Activated T-cell treated with anti-CD3 and anti-CD28 coated beads, Interleukin-2, amount 50 U/mL, for 48 hours (primary cell): ENCODE measurements around the gene ZNF689.
A peak's percentile ranks its signal among the peaks of the same experiment; 100 is the strongest.
"Not testable (repeated sequence)": the region's sequence is repeated elsewhere in the genome, so short reads cannot be mapped to it uniquely, and the experiment has no call there.

Experiments used
- DNase-seq, 2 experiments: peaks; one replicate each; pipeline ENCODE4 v3.0.0-alpha.2; 2020

Gene ZNF689

DNA sequence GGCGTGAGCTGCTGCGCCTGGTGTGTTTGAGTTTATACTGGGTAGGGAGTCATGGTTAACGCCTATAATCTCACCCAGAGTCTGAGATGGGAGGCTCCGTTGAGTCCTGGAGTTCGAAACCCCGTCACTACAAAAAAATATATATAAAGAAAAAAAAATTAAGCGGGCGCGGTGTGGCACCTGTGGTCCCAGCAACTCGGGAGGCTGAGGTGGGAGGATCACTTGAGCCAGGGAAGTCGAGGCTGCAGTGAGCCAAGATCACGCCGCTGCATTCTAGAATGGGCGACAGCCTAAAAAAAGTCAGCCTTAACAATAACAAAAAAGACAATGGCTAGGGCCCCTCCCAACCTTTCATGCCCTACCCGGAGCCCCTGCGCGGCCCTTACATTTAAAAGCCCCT is 23.3 kb upstream of the ZNF689 start:
- no peak for DNase-seq

DNA sequence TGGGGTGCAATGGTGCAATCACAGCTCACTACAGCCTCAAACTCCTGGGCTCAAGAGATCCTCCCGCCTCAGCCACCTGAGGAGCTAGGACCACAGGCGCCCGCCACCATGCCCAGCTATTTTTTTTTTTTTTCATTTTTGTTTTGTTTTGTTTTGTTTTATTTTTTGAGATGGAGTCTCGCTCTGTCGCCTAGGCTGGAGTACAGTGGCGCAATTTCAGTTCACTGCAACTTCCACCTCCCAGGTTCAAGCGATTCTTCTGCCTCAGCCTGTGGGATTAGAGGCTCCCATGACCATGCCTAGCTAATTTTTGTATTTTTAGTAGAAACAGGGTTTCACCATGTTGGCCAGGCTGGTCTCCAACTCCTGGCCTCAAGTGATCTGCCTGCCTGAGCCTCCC is 22.3 kb upstream of the ZNF689 start:
- not testable (repeated sequence) for DNase-seq

DNA sequence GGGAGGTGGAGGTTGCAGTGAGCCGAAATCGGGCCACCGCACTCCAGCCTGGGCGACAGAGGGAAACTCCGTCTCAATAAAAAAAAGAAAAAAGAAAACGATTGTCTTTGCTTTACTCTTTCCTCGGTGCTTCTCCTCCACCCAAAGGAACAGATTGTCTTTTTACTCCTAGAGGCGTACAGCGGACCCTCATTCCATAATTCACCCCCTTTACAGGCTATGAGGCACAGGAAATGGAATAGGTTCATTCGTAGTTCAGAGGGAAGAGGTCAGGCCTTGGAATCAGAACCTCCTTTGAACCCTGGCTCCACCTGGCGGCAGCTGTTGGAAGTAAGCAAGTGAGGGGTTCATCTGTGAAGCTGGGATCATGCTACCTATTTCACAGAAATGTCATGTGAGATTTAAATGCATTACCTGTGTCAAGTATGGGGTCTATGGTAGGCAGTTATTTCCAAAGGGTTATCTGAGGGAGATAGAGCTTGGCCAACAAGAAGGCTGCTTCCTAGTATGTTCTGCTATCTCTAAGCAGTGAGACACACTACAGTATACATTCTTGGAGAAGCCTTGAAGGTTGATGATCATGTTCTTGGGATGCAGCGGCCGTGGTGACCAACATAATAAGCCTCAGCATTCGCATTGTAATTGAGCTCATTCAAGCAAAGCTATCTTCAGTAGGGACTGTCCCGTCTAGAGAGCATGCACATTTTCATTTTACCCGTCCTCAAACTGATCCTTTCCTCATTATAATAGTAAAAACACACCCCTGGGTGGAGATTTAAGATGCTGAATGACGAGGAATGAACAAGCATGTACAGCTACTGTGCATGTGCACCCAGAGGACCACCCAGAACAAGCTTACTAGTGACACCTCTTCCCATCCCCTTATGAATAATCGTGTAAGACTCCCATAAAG is 18.7 kb upstream of the ZNF689 start:
- DNase-seq = peak; percentile 95 to 98

DNA sequence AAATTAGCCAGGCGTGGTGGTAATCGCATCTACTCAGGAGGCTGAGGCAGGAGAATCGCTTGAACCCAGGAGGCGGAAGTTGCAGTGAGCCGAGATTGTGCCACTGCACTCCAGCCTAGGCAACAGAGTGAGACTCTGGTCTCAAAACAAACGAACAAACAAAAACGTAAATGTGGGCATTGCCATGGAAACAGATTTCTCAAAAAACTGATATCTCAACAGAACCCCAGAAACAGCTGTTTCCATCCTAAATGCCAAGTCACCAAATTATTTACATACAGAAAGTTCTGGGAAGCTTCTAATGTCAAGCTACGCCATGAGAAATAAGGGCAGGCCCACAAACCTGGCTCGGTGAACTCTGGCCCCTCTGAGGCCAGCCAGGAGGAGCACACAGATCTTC is 16.0 kb upstream of the ZNF689 start:
- DNase-seq = no peak

DNA sequence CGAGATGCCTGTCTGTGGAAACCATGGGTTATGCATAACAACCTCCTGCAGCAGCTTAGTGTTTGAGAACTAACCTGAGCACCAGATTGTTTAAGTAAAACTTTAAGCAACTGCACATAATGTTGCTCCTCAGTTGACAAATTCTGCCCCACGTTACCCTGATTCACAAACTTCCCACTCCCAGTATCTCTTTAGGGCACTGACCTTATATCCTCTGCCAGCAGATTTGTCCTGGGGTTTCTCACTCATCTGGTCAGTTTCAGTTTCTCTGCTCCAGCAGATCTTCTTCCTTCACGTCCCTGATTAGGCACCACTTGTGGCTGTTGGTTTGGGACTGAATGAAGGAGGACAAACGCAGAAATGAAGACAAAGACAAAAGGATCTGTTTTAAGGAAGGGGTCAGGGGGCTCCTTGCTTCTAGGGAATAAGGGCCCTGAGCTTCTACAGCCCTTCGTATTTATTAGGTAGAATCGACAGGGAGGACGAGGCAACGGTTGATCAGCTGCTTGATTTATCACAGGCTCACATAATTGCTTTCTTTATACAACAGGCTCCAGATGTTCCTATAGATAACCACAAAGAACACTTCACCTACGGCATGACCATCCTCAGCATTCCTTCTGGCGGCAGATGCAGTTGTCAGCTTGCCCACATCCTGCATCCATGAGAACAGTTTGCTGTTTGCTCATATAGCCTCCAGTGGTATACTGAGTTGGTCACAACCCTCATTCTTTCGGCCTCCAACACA is 13.5 kb upstream of the ZNF689 start:
- no peak for DNase-seq

DNA sequence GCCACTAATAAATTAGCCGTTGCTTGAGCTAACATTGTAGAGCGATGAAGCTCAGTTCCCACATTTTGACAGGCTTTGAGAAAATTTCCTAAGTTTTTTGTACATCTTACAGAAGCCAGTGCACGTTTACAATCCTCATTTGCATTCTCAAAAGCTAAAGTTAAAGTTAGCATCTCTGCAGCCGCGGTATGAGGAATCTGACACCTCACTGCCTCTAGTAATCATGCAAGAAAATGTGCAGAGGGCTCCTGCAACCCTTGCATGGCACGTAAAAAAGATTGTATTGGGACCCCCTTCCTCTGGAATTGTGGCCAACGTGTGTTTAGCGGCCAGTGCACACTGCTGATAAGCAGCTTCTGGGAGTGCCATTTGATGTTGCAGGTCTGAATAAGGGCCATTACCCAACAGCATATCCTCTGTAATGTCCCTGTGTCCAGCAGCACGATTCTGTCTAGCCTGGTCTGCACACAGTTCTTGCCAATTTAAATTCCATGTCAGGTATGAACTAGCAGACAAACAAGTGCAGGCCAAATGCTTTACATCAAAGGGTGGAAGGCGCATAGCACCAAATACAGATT is 12.4 kb upstream of the ZNF689 start:
- DNase-seq = no peak

DNA sequence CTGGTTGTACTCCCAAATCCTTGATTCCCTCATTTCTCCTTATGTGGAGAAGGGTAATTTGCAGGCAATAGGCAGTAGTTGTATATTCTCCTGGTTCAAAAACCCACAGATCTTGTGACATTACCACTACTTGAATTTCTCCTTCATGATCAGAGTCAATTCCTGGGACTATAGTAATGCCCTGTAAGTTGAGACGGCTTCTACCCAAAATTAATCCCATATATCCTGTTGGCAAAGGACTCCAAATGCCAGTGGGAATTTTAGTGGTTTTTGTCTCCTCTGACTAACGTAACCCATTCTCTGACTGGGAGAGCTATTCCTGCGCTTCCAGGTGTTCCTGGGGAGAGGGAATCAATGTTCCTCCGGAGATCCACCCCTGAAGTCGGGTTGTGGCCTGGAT is 11.6 kb upstream of the ZNF689 start:
- DNase-seq = no peak

DNA sequence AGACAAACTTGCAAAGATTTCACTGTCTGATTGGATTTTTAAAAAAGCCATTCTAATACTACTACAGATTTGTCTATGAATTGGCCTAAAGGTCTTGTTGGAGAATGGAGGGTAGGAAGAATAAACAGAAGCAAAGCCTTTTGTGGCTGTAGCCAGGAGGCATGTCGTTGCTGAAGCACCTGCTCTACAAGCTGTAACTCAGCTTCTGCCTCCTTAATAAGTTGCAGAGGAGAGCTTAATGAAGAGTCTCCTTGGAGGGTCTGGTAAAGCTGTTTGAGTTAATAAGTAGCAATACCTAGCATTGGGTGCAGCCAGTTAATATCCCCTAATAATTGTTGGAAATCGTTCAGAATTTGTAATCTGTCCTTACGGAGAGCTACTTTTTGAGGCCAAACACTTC is 10.0 kb upstream of the ZNF689 start:
- DNase-seq = no peak

DNA sequence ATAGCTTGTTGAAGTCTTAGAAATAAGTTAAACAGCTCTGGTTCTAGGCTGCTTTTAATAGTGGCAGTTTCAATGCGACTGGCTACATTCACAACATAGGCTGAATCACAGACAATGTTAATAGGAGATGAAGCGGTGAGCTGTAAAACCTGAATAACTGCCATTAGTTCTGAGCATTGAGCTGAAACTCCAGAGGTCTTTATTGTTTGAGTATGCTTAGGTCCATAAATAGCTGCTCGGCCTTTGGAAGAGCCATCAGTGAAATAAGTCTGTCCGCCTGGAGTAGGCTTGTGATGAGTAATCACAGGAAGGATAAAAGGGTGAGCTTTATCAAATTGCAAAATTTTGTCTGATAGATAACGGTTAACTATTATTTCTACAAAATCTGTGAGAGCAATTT is 9.4 kb upstream of the ZNF689 start:
- no peak for DNase-seq

DNA sequence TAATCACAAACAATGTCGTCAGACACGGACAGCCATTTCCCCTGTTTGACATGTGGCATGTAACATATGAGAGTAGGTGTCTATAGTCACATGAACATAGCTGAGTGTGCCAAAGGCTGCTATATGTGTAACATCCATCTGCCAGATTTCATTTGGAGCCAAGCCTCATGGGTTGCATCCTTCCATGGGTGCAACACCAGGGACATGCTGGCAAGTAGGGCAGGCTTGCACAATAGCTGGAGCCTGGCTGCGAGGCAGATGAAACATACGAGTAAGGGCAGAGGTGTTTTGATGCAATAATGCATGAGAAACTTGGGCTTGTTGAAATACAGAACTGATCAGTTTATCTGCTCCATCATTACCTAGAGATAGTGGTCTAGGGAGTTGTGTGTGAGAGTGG is 9.0 kb upstream of the ZNF689 start:
- no peak for DNase-seq

DNA sequence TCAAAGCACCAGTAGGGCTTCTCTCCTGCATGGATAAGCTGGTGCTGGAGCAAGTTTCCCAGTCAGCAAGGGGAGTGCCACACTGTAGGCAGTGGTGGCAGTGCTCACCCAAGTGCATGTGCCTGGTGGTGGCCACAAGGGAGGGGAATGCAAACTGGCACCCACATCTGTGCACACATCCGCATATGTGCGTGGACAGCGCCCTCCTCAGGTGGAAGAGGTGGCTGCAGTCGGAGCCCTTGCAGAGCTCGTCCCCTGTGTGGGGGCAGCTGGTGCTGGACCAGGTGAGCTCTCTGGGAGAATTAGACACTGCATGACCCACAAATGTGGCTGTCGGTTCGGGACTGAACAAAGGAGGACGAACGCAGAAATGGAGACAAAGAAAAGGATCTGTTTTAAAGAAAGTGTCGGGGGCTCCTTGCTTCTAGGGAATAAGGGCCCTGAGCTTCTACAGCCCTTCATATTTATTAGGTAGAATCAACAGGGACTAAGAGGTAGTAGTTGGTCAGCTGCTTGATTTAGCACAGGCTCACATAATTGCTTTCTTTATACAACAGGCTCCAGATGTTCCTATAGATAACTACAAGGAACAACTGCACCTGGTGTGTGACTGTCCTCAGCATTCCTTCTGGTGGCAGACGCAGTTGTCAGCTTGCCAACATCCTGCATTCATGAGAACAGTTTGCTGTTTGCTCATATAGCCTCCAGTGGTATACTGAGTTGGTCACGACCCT is 5.3 kb upstream of the ZNF689 start:
- DNase-seq = peak; percentile 92 to 94

DNA sequence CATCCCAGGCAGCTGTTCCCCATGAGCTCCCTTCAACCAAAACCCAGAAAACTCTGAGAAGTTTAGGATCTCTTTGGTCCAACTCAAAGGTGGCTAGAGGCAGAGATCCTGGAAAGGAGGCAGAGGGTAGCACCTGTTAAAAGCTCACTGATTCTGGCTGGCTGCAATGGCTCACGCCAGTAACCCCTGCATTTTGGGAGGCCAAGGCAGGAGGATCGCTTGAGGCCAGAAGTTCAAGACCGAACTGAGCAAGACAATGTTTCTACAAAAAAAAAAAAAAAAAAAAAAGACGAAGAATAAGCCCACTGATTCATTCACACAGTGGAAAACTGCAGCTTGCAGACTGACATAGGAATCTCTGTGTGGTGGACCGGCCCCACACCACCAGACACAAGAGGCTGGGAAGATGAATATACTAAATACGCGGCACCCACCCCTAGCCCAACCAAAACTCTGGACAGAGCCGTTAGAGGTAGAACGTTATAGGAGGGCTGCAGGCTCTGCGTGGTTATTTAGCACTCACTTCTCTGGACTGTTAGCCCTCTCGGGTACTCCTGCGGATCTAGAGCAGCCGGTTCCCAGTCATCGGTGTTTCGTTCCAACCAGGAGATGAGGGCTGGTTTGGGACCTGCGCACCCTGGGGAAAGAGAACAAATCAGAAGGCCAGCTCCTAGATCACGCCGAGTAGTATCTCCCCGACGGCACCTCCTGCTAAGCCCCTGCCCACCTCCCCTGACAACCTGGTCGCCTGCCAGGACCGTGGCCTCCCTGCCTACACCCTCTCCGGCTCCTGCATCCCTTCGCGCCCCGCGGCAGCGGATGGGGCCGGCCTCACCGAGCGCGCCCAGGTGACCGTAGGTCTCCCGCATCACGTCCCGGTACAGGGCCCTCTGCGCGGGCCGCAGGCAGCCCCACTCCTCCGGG is 925 bp downstream of the ZNF689 start:
- DNase-seq = peak; percentile 70 to 76

DNA sequence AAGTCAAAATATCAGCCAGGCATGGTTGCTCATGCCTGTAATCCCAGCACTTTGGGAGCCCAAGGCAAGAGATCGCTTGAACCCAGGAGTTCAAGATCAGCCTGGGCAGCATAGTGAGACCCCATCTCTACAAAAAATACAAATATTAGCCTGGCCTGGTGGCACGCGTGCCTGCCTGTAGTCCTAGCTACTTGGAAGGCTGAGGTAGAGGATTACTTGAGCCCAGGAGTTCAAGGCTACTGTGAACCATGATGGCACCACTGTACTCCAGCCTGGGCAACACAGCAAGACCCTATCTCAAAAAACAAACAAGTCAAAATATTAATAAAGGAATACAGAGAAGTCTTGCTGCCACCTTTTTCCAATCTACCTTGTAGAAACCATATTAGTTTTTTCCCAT is 4.2 kb downstream of the ZNF689 start:
- no peak for DNase-seq

DNA sequence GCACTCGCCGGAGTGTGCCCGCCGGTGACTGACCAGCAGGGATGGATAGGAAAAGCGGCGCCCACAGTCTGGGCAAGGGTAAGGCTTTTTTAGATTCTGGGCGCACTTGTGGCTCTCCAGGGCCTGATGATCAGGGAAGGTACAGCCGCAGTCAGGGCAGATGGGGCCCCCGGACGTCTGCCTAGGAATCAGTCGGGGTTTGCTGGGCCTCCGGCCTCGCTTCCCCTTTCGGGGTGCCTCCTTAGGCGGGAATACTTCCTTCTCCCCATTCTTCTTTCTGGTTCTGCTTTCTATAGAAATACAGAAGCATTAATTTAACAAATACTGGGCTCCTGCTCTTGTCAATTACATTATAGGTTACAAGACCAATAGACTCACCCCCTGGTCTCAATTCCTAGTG is 5.0 kb downstream of the ZNF689 start:
- no peak for DNase-seq

DNA sequence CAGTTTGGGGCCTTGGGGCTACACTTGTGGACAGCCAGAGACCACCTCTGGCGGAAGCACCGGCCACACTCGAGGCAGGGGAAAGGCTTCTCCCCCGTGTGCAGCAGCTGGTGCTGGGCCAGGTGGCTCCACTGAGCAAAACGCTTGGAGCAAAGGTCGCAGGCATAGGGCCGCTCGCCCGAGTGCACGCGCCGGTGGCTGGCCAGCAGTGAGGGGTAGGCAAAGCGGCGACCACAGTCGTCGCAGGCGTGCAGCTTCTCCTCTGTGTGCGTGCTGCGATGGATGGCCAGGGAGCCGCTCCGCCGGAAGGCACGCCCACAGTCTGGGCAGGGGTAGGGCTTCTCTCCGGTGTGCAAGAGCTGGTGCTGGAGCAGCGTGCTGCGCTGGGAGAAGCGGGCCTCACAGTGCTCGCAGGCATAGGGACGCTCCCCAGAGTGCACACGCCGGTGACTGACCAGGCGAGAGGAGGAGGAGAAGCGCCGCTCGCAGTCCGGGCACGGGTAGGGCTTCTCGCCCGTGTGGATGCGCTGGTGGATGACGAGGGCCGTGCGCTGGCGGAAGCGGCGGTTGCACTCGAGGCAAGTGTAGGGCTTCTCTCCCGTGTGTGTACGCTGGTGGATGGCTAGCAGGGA is 5.8 kb downstream of the ZNF689 start:
- no peak for DNase-seq

DNA sequence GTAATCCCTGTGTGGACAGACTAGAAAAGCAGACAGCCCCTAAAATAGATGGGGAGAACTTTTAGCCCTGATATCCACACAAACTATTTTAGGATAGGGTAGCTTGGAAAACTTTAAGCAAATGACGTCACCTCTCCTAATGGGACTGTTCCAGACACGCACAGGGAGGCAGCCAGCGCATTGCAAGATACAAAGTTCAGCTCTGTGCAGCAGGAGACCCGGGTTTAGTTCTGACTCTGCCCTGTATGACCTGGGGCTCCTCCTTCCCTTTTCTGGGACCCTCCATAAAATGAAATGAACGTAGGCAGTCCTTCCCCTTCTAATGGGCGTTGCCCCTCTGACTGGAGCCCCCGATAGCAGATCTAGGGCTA is 6.3 kb downstream of the ZNF689 start:
- no peak for DNase-seq

DNA sequence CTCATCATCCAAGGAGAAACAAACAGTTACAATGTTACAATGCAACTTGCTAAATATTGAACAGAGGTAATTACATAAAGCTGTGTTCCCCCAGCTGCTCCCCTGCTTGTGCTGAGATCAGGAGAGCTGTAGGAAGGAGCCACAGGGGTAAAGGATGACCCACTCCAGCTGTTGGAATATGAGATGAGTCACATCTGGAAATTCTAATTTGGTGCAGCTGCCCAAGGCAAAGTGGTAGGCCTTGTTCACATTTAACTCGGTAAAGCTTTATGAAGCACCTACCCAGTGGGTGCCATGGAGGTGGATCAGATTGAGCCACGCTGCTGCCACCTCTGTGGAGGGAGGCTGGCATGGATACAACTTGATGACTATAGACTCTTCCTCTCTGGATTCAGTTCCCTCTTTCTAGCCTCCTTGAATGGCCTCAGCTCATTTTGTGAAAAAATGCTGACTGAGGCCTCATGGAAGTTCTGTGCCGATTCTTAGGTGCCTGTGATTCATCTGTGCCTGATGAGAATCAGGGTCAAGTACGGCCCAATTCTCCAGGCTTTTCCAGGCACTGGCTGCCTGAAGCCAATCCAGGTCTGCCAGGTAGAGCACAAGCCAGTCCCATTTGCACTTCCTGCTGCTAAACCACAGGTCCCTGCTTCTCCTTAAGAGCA is 7.4 kb downstream of the ZNF689 start:
- DNase-seq = no peak

DNA sequence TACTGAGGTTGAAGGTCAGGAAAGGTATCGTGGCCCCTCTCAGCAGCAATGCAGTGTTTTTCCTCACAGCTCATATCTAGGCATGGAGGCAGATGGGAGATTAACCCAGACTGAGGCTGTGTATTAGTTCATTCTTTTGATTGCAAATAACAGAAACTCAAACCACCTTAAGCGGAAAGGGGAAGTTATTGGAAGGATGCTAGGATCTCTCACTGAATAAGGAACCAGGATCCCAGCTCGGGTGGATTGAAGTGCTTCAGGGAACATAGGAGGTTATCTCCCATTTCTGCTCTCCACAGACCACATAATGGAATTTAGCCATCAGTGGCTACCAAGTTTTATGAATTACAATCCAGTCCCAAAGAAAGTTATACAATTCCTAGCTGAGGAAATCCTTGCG is 8.2 kb downstream of the ZNF689 start:
- no peak for DNase-seq

DNA sequence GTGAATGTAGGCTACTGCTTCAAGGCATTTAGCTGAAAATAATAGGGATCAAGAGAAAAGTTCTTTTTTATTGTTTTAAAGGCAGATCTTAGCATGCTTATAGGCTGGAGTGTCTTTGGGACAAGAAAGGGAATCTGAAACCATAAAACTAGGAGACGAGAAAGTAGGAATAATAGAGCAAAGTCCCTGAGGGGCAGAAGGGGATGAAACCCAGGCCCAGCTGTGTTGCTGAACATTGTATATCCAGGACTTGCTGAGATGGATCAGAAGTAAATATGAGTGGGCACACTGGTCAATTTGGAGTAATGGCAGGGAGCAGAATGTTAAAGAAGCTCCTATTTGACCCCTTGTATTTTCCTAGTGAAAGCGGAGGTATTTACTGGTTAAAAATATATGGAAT is 9.3 kb downstream of the ZNF689 start:
- no peak for DNase-seq

DNA sequence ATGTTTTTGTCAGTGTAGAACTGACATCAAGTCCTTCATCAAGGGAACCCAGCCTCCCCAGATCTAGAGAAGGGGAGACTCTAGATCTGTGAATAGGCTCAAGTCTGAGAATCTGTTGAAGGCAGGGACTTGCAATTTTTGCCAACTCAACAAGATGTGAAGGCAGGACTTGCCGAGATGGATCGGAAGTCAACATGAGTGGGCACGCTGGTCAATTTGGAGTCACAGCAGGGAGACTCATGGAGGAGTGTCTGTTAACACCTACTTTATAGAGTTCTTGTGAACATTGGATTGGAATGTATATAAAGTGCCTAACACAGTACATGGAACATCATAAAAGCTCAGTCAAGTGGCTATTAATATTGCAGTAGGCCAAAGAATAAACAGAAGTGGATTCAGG is 10.0 kb downstream of the ZNF689 start:
- DNase-seq = no peak

DNA sequence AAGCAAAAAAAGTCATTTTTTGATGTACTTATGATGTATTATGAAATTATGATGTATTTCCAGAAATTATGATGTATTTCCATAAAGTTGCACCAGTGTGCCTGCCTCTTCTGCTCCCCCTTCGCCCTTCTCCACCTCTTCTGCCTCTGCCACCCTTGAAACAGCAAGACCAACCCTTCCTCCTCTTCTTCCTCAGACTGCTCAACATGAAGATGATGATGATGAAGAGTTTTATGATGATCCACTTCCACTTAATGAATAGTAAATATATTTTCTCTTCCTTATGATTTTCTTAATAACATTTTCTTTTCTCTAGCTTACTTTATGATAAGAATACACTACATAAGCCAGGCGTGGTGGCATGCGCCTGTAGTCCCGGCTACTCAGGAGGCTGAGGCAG is 17.3 kb downstream of the ZNF689 start:
- DNase-seq = no peak
